ENCODE data around the gene RFX1. TPM values are rescaled to one million over a fixed set of nuclear protein-coding genes. Genes with fewer than 3 reads are reported as not detected.
"Not testable (repeated sequence)": the region's sequence is repeated elsewhere in the genome, so short reads cannot be mapped to it uniquely, and the experiment has no call there.

The RFX1 gene
- polyA plus RNA-seq, 1 donor (not counting 4 experiments of a cell fraction or from before 2014, with no cell fraction given), result 0.45 TPM

- H3K79me2 ChIP-seq (ENCODE audit: control insufficient read depth, insufficient read depth, low read length), result no peaks in the 10 kb centered on the region
- H3K4me3 ChIP-seq (ENCODE audit: control insufficient read depth in 2 of 3, extremely low read depth in 1 of 3, insufficient read depth in 2 of 3, low read depth in 1 of 3, low read length in 3 of 3), result no peak overlapping the region
- no peak overlapping the region for H3K4me2 ChIP-seq (ENCODE audit: control insufficient read depth, extremely low read depth, insufficient read depth, low read depth, low read length)
- no peaks in the 10 kb centered on the region for H3K9me3 ChIP-seq (ENCODE audit: control insufficient read depth, low read depth, low read length)
- no peak overlapping the region for H3K27ac ChIP-seq (ENCODE audit: control insufficient read depth, insufficient read depth, low read length)
- TF ChIP-seq CTCF (optimal IDR thresholded peaks at IDR 0.05 in 1 of 3, IDR thresholded peaks at IDR 0.05 in 1 of 3, conservative IDR thresholded peaks at IDR 0.05 in 1 of 3; ENCODE audit: extremely low read depth in 1 of 3, insufficient read depth in 2 of 3, low read length in 3 of 3) (no peak), EZH2 (IDR thresholded peaks at IDR 0.05; ENCODE audit: low read length) (no peak)
- peaks cover 4 to 7% of the 10 kb centered on the region in 2 experiments for H3K36me3 ChIP-seq (ENCODE audit: control insufficient read depth in 2 of 2, extremely low read depth in 1 of 2, insufficient read depth in 2 of 2, low read length in 2 of 2)
- no peaks in the 10 kb centered on the region for H3K9me1 ChIP-seq (ENCODE audit: control insufficient read depth, extremely low read depth, insufficient read depth, low read length)
- H3K9ac ChIP-seq (ENCODE audit: control insufficient read depth, extremely low read depth, insufficient read depth, low read length), result no peak overlapping the region
- no peaks in the 10 kb centered on the region for H4K20me1 ChIP-seq (ENCODE audit: control insufficient read depth, extremely low read depth, insufficient read depth, low read length)
- peaks cover 5% of the 10 kb centered on the region for H3K4me1 ChIP-seq (ENCODE audit: control insufficient read depth, extremely low read depth, insufficient read depth, low read length)
- no peak overlapping the region for H2AFZ ChIP-seq (ENCODE audit: control insufficient read depth, low read length)
- no peaks in the 10 kb centered on the region for H3K27me3 ChIP-seq (ENCODE audit: control insufficient read depth, extremely low read depth, insufficient read depth, low read length)
- DNase-seq (ENCODE audit: low read depth, low spot score) (no peak), FAIRE-seq (no peak)
- dilution Hi-C loops (cut with MboI; ENCODE audit: extremely low pct_ligation_motif_present, low sequenced_read_pairs), result no loop called here
Observed at GRCh38 chr19:13975870-13976269, 30.2 kb downstream of the RFX1 start.

DNA sequence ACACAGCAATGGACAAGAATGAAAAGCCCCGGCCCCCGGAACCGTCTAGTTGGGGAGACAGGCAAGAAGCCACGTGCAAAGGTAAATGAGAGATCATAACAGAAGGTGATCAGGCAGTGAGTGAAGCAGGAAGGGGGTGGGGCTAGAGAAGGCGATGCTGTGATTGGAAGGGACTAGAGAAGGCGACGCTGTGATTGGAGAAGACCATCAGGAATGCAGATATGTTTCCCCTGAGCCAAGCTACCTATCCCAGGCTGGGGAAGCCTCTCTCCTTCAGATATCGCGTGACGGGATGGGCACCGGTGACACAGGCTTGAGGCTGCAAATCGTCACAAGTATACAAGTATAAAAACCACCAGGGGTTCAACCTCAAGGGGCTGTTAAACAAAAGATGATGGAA lies 32.0 kb downstream of the RFX1 start:
- DNase-seq (ENCODE audit: low read depth, low spot score) (peak; percentile 54), FAIRE-seq (peak; percentile 97)
- no peaks in the 10 kb centered on the region for H3K79me2 ChIP-seq (ENCODE audit: control insufficient read depth, insufficient read depth, low read length)
- H3K4me3 ChIP-seq (ENCODE audit: control insufficient read depth in 2 of 3, extremely low read depth in 1 of 3, insufficient read depth in 2 of 3, low read depth in 1 of 3, low read length in 3 of 3), result no peak overlapping the region
- H3K27ac ChIP-seq (ENCODE audit: control insufficient read depth, insufficient read depth, low read length), result peak overlapping the region; percentile 48
- no peaks in the 10 kb centered on the region for H4K20me1 ChIP-seq (ENCODE audit: control insufficient read depth, extremely low read depth, insufficient read depth, low read length)
- dilution Hi-C loops (cut with MboI; ENCODE audit: extremely low pct_ligation_motif_present, low sequenced_read_pairs), result no loop called here
- peak overlapping the region; percentile 33 for H3K4me2 ChIP-seq (ENCODE audit: control insufficient read depth, extremely low read depth, insufficient read depth, low read depth, low read length)
- TF ChIP-seq EZH2 (IDR thresholded peaks at IDR 0.05; ENCODE audit: low read length) (no peak), CTCF (optimal IDR thresholded peaks at IDR 0.05 in 1 of 3, IDR thresholded peaks at IDR 0.05 in 1 of 3, conservative IDR thresholded peaks at IDR 0.05 in 1 of 3; ENCODE audit: extremely low read depth in 1 of 3, insufficient read depth in 2 of 3, low read length in 3 of 3) (no peak)
- no peaks in the 10 kb centered on the region for H3K9me1 ChIP-seq (ENCODE audit: control insufficient read depth, extremely low read depth, insufficient read depth, low read length)
- H3K27me3 ChIP-seq (ENCODE audit: control insufficient read depth, extremely low read depth, insufficient read depth, low read length), result no peaks in the 10 kb centered on the region
- H3K9ac ChIP-seq (ENCODE audit: control insufficient read depth, extremely low read depth, insufficient read depth, low read length), result no peak overlapping the region
- peaks cover 5 to 6% of the 10 kb centered on the region in 2 experiments for H3K36me3 ChIP-seq (ENCODE audit: control insufficient read depth in 2 of 2, extremely low read depth in 1 of 2, insufficient read depth in 2 of 2, low read length in 2 of 2)
- H3K4me1 ChIP-seq (ENCODE audit: control insufficient read depth, extremely low read depth, insufficient read depth, low read length), result peaks cover 5% of the 10 kb centered on the region
- H2AFZ ChIP-seq (ENCODE audit: control insufficient read depth, low read length), result peak overlapping the region; percentile 12
- H3K9me3 ChIP-seq (ENCODE audit: control insufficient read depth, low read depth, low read length), result no peaks in the 10 kb centered on the region

DNA sequence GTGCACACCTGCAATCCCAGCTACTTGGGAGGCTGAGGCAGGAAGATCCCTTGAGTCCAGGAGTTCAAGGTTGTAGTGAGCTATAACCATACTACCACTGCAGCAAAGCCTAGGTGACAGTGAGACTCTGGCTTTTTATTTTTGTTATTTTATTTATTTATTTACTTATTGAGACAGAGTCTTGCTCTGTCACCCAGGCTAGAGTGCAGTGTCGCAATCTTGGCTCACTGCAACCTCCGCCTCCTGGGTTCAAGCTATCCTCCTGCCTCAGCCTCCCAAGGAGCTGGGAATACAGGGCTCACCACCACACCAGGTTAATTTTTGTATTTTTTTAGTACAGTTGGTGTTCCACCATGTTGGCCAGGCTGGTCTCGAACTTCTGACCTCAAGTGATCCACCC lies 32.6 kb downstream of the RFX1 start:
- H3K9ac ChIP-seq (ENCODE audit: control insufficient read depth, extremely low read depth, insufficient read depth, low read length); H3K79me2 ChIP-seq (ENCODE audit: control insufficient read depth, insufficient read depth, low read length); DNase-seq (ENCODE audit: low read depth, low spot score); H3K4me3 ChIP-seq (ENCODE audit: control insufficient read depth in 2 of 3, extremely low read depth in 1 of 3, insufficient read depth in 2 of 3, low read depth in 1 of 3, low read length in 3 of 3); FAIRE-seq; H3K9me1 ChIP-seq (ENCODE audit: control insufficient read depth, extremely low read depth, insufficient read depth, low read length); H4K20me1 ChIP-seq (ENCODE audit: control insufficient read depth, extremely low read depth, insufficient read depth, low read length); H2AFZ ChIP-seq (ENCODE audit: control insufficient read depth, low read length); H3K36me3 ChIP-seq (ENCODE audit: control insufficient read depth in 2 of 2, extremely low read depth in 1 of 2, insufficient read depth in 2 of 2, low read length in 2 of 2); H3K27me3 ChIP-seq (ENCODE audit: control insufficient read depth, extremely low read depth, insufficient read depth, low read length); dilution Hi-C loops (cut with MboI; ENCODE audit: extremely low pct_ligation_motif_present, low sequenced_read_pairs); H3K9me3 ChIP-seq (ENCODE audit: control insufficient read depth, low read depth, low read length); H3K4me1 ChIP-seq (ENCODE audit: control insufficient read depth, extremely low read depth, insufficient read depth, low read length): not testable (repeated sequence)
- peak overlapping the region; percentile 5 for H3K4me2 ChIP-seq (ENCODE audit: control insufficient read depth, extremely low read depth, insufficient read depth, low read depth, low read length)
- H3K27ac ChIP-seq (ENCODE audit: control insufficient read depth, insufficient read depth, low read length), result peak overlapping the region; percentile 48
